Measurements from ENCODE around the gene TSGA10IP. TPM values are rescaled to one million over a fixed set of nuclear protein-coding genes. Genes with fewer than 3 reads are reported as not detected.

TSGA10IP gene
- total and polyA plus RNA-seq, 12 donors, result 0.01 TPM; not detected in 11

GRCh38 chr11:65918211-65919140 is 26.8 kb upstream of the TSGA10IP start, which contains the start of gene C11orf68:
Gene C11orf68, minus strand, starts transcription at chr11:65919062. Its CDS starts 31 bp downstream, at chr11:65919031.
- peak within 1 kb of the TSS; percentile 81 to 100 (median 98) for H3K4me3 ChIP-seq
- peak within 1 kb of the TSS; percentile 95 to 99 (median 97) for H3K27ac ChIP-seq
- peak in 1 of 2 donors; percentile 14 for DNase-seq
- peak in 2 of 8 donors; percentile 0 to 1 for ATAC-seq
- no peaks in the 10 kb centered on the region for H3K9me3 ChIP-seq
- H3K4me1 ChIP-seq, result peaks cover 36 to 60% (median 53%) of the 10 kb centered on the region in 9 donors
- TF ChIP-seq, protein P1, sequence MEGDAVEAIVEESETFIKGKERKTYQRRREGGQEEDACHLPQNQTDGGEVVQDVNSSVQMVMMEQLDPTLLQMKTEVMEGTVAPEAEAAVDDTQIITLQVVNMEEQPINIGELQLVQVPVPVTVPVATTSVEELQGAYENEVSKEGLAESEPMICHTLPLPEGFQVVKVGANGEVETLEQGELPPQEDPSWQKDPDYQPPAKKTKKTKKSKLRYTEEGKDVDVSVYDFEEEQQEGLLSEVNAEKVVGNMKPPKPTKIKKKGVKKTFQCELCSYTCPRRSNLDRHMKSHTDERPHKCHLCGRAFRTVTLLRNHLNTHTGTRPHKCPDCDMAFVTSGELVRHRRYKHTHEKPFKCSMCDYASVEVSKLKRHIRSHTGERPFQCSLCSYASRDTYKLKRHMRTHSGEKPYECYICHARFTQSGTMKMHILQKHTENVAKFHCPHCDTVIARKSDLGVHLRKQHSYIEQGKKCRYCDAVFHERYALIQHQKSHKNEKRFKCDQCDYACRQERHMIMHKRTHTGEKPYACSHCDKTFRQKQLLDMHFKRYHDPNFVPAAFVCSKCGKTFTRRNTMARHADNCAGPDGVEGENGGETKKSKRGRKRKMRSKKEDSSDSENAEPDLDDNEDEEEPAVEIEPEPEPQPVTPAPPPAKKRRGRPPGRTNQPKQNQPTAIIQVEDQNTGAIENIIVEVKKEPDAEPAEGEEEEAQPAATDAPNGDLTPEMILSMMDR (IDR thresholded peaks at IDR 0.05), result no peak
- intact Hi-C loops (cut with DNase I), result loop anchor here in 5 of 10 donors (1.0 to 5.0 kb wide), 8 partner anchors 28 to 346 kb away; partner anchors contain the start of genes SART1 (in 5 of the 5), FIBP (in 4 of the 5), CCDC85B (in 1 of the 5) and FAM89B (in 1 of the 5)
- no peaks in the 10 kb centered on the region for H3K27me3 ChIP-seq
- 4 to 6% methylated on average over 46 to 77 of the region's 77 CpGs for whole genome bisulfite sequencing, 2 donors
- peaks cover 0 to 37% (median 4%) of the 10 kb centered on the region in 9 donors for H3K36me3 ChIP-seq

DNA sequence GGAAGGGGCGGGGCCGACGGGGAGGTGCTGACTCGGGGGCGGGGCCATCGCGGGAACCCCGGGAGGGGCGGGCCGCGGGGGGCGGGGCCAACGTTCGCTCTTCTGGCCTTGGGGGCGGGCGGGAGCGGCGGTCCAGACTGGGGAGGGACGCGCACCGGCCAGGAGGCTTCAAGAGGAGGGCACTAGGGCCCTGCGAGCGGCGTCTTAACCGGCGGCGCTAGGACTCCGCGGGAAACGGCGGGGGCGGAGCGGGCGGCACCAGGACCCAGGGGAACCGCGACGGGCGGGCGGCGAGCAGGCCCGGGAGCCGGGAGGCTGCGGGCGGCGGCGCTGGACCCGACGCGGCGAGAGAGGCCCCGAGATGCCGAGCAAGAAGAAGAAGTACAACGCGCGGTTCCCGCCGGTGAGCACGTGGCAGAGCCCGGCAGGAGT is 26.1 kb upstream of the TSGA10IP start, which contains the start of gene DRAP1:
Gene DRAP1 (plus strand): TSS at position 286 of the 432 bp plus-strand sequence. CDS start 76 bp downstream, at position 362.
- Histone ChIP-seq H3K9me3 (no peaks in the 10 kb centered on the region), H3K36me3 (peaks cover 0 to 41% (median 4%) of the 10 kb centered on the region in 9 donors), H3K4me3 (peak within 1 kb of the TSS; percentile 81 to 100 (median 98)), H3K27me3 (no peaks in the 10 kb centered on the region), H3K27ac (peak within 1 kb of the TSS; percentile 95 to 99 (median 97)), H3K4me1 (peaks cover 36 to 60% (median 53%) of the 10 kb centered on the region in 9 donors)
- ATAC-seq, result peak; percentile 91 to 98 (median 95)
- TF ChIP-seq, protein P1 (IDR thresholded peaks at IDR 0.05), result peak in 1 of 9 donors; percentile 19
- 1 to 2% methylated on average over 36 to 56 of the region's 59 CpGs for WGBS, 2 donors
- DNase-seq, result peak; percentile 98 to 100
- intact Hi-C loops (cut with DNase I), result loop anchor here in 5 of 10 donors (1.0 to 5.0 kb wide), 8 partner anchors 28 to 347 kb away; partner anchors contain the start of genes SART1 (in 5 of the 5), FIBP (in 4 of the 5), CCDC85B (in 1 of the 5) and FAM89B (in 1 of the 5)

DNA sequence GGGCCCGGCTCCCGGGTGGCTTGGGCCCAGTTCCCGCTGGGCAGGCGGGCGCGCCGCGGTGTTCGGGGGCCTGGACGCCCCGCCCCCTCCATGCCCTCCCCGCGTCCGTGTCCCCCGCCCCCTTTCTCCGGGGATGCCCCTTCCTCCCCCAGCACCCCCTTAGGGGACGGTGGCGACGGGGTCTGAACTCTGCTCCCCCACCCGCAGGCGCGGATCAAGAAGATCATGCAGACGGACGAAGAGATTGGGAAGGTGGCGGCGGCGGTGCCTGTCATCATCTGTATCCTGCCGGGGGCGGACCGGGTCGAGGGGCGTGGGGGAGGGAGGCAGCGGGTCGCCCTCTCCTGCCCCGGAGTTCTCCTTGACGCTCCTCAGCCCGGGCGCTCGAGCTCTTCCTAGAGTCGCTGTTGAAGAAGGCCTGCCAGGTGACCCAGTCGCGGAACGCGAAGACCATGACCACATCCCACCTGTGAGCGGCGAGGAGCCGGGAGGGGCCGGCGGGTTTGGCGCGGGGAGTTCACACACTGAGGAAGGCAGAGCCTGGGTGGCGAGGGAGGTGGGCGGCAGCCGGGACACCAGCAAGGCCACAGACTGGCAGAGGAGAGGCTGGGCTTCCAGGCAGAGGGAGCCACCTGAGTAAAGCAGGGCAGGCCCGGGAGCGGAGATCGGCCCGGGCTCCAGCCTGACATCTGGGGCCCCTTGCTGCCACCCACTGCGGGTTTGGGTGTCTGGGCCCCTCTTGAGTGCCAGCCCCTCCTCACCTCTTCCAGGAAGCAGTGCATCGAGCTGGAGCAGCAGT is 25.5 kb upstream of the TSGA10IP start:
- DNase-seq (peak in 1 of 2 donors; percentile 52), ATAC-seq (peak; percentile 7 to 46 (median 20))
- Histone ChIP-seq H3K36me3 (peaks cover 0 to 42% (median 4%) of the 10 kb centered on the region in 9 donors), H3K27me3 (no peaks in the 10 kb centered on the region), H3K9me3 (no peaks in the 10 kb centered on the region), H3K4me1 (peaks cover 36 to 58% (median 49%) of the 10 kb centered on the region in 9 donors), H3K27ac (peak overlapping the region; percentile 62 to 96 (median 92)), H3K4me3 (peak overlapping the region; percentile 55 to 100 (median 98))
- intact Hi-C loops (cut with DNase I), result loop anchor here in 6 of 10 donors (1.0 to 5.0 kb wide), 8 partner anchors 29 to 347 kb away; partner anchors contain the start of genes SART1 (in 6 of the 6), FIBP (in 4 of the 6), CCDC85B (in 1 of the 6) and FAM89B (in 1 of the 6)
- WGBS, 2 donors, result 0 to 1% methylated on average over 39 to 60 of the region's 60 CpGs
- TF ChIP-seq, protein P1 (IDR thresholded peaks at IDR 0.05), result no peak
